ENCODE measurements around the gene ARHGAP6.

DNA sequence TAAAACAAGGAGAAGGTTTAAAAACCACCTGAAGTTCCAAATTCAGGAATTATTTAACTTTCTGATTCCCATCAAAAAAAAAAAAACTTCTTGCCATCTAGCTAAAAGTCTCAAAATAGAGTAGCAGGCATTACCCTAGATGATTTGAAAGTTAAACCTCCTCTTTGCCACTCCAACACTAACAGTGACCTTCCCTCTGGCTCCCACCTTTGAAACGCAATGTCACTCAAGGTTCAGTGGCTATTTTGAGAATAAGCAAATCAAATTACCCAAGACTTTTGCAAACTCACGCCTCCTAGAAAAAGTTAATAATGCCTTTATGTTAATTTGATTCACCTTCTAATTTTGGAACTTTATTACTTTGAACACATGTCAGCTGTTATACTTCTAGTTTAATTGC is 103.2 kb downstream of the ARHGAP6 start:
- TF ChIP-seq, protein P1, sequence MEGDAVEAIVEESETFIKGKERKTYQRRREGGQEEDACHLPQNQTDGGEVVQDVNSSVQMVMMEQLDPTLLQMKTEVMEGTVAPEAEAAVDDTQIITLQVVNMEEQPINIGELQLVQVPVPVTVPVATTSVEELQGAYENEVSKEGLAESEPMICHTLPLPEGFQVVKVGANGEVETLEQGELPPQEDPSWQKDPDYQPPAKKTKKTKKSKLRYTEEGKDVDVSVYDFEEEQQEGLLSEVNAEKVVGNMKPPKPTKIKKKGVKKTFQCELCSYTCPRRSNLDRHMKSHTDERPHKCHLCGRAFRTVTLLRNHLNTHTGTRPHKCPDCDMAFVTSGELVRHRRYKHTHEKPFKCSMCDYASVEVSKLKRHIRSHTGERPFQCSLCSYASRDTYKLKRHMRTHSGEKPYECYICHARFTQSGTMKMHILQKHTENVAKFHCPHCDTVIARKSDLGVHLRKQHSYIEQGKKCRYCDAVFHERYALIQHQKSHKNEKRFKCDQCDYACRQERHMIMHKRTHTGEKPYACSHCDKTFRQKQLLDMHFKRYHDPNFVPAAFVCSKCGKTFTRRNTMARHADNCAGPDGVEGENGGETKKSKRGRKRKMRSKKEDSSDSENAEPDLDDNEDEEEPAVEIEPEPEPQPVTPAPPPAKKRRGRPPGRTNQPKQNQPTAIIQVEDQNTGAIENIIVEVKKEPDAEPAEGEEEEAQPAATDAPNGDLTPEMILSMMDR (conservative IDR thresholded peaks at IDR 0.05 in 1 of 2, IDR thresholded peaks at IDR 0.05 in 1 of 2; ENCODE audit: extremely low read depth in 1 of 2, insufficient read depth in 1 of 2, low read depth in 1 of 2, low read length in 2 of 2) = no peak
- no peak for TF ChIP-seq EZH2 (IDR thresholded peaks at IDR 0.05; ENCODE audit: borderline replicate concordance, low read length)

Measured in mammary epithelial cell (primary cell).